PC-3 (cell line): ENCODE measurements around the gene SETD1B. TPM values are rescaled to one million over a fixed set of nuclear protein-coding genes. Genes with fewer than 3 reads are reported as not detected.

Experiments
- ATAC-seq: fragments of 200-7000 bp; cut with Tn5 transposase; 2 replicates; pipeline ENCODE4 v1.9.1; 2020; ENCODE audit warnings: mild to moderate bottlenecking, moderate library complexity
- BruUV-seq: library from RNA; stranded (reverse); fragments of 400-500 nt; replicated peaks from 2 replicates; lab custom pipeline; 2021; lab: Mats Ljungman, UMichigan
- CTCF ChIA-PET: fragments of 300-600 bp; sonication (Branson Sonifier 250); formaldehyde crosslinking; loops from one replicate; lab custom pipeline; 2022; ENCODE audit warnings: antibody characterized with exemption; lab: Charles Lee
- POLR2A ChIA-PET: fragments of 300-600 bp; sonication (Branson Sonifier 250); formaldehyde crosslinking; loops from one replicate; lab custom pipeline; 2022; ENCODE audit warnings: antibody characterized with exemption; ENCODE audit not compliant: unreplicated experiment; lab: Charles Lee
- DNase-seq: peaks from one replicate; pipeline ENCODE4 v3.0.0-alpha.2; 2015
- H2AFZ ChIP-seq: fragments of 300-600 bp; sonication (generic); 2 replicates; pipeline ENCODE4 v1.6.0; 2016; ENCODE audit warnings: antibody characterized with exemption, low read length
- H3F3A ChIP-seq: fragments of 300-600 bp; sonication (generic); one replicate; pipeline ENCODE4 v1.6.0; 2017; ENCODE audit warnings: antibody characterized with exemption, low read length, control low read depth, mild to moderate bottlenecking; ENCODE audit not compliant: unreplicated experiment
- H3K27ac ChIP-seq: fragments of 300-600 bp; sonication (generic); 2 replicates; pipeline ENCODE4 v1.5.1; 2016; ENCODE audit warnings: mild to moderate bottlenecking, low read length
- H3K27me3 ChIP-seq: fragments of 300-600 bp; sonication (generic); 2 replicates; pipeline ENCODE4 v1.6.1; 2016; ENCODE audit warnings: low read length, mixed read lengths
- H3K36me3 ChIP-seq: fragments of 300-600 bp; sonication (generic); 2 replicates; pipeline ENCODE4 v1.6.1; 2016; ENCODE audit warnings: low read depth, mixed run types, low read length, mixed read lengths
- H3K4me1 ChIP-seq: fragments of 300-600 bp; sonication (generic); 2 replicates; pipeline ENCODE4 v1.5.1; 2016; ENCODE audit warnings: low read length; ENCODE audit not compliant: insufficient read depth
- H3K4me2 ChIP-seq: fragments of 300-600 bp; sonication (generic); 2 replicates; pipeline ENCODE4 v1.6.0; 2016; ENCODE audit warnings: low read length
- H3K4me3 ChIP-seq: fragments of 300-600 bp; sonication (generic); 2 replicates; pipeline ENCODE4 v1.5.1; 2016; ENCODE audit warnings: mild to moderate bottlenecking, low read length, mixed read lengths
- H3K79me2 ChIP-seq: fragments of 300-600 bp; sonication (generic); 2 replicates; pipeline ENCODE4 v1.6.1; 2017; ENCODE audit warnings: low read length, mixed read lengths
- H3K9ac ChIP-seq: fragments of 300-600 bp; sonication (generic); 2 replicates; pipeline ENCODE4 v1.6.0; 2016; ENCODE audit warnings: mild to moderate bottlenecking, low read length
- H3K9me2 ChIP-seq: fragments of 300-600 bp; sonication (generic); replicated peaks from 2 replicates; pipeline ENCODE4 v1.6.1; 2016; ENCODE audit warnings: mixed run types, low read length, mixed read lengths
- H3K9me3 ChIP-seq: fragments of 300-600 bp; sonication (generic); 2 replicates; pipeline ENCODE4 v1.6.1; 2016; ENCODE audit warnings: low read length, mixed read lengths
- H4K20me1 ChIP-seq: fragments of 300-600 bp; sonication (generic); 2 replicates; pipeline ENCODE4 v1.6.1; 2016; ENCODE audit warnings: low read length, mixed read lengths
- CTCF ChIP-seq: fragments of 300-600 bp; sonication (generic); conservative IDR thresholded peaks from 2 replicates; pipeline ENCODE4 v1.5.1; 2017; ENCODE audit warnings: antibody characterized with exemption, low read depth, mild to moderate bottlenecking, low read length
- EZH2 ChIP-seq: fragments of 300-600 bp; sonication (generic); IDR thresholded peaks from one replicate; pipeline ENCODE4 v1.6.1; 2017; ENCODE audit warnings: antibody characterized with exemption, mild to moderate bottlenecking, low read length; ENCODE audit not compliant: unreplicated experiment
- EZH2phosphoT487 ChIP-seq: fragments of 300-600 bp; sonication (generic); IDR thresholded peaks from 2 replicates; pipeline ENCODE4 v1.6.1; 2018; ENCODE audit warnings: mild to moderate bottlenecking, antibody characterized with exemption, low read length, borderline replicate concordance
- intact Hi-C: fragments of 100-400 bp; cut with micrococcal nuclease; formaldehyde crosslinking; loops from 2 replicates; pipeline ENCODE4 v1.9.0; 2023
- total RNA-seq: library from RNA; depleted of rRNA; stranded (reverse); fragments of >200 nt; gene quantifications from 2 replicates; pipeline ENCODE4 v1.2.3, GENCODE V29; 2014

SETD1B gene
- total RNA-seq, 1 experiment from 2014 or later = 7.5 TPM

GRCh38 chr12:121762269-121762668 is 41.5 kb upstream of the SETD1B start:
- Histone ChIP-seq H3K79me2 (no peaks in the 10 kb centered on the region), H4K20me1 (no peaks in the 10 kb centered on the region), H3K36me3 (no peaks in the 10 kb centered on the region; the same call in 1 of the 2 replicates), H3K9me3 (no peaks in the 10 kb centered on the region), H3K4me3 (no peak overlapping the region), H3K27me3 (no peaks in the 10 kb centered on the region), H2AFZ (no peak overlapping the region), H3K4me2 (no peak overlapping the region), H3K9me2 (no peaks in the 10 kb centered on the region), H3K9ac (no peak overlapping the region), H3K4me1 (peaks cover 9% of the 10 kb centered on the region), H3K27ac (no peak overlapping the region), H3F3A (no peaks in the 10 kb centered on the region)
- no TSS peak for BruUV-seq
- ATAC-seq (no peak), DNase-seq (no peak)
- TF ChIP-seq EZH2phosphoT487 (no peak), CTCF (no peak), EZH2 (no peak)
- CTCF ChIA-PET = no interaction called here
- intact Hi-C loops = no loop called here
- POLR2A ChIA-PET = no interaction called here

DNA sequence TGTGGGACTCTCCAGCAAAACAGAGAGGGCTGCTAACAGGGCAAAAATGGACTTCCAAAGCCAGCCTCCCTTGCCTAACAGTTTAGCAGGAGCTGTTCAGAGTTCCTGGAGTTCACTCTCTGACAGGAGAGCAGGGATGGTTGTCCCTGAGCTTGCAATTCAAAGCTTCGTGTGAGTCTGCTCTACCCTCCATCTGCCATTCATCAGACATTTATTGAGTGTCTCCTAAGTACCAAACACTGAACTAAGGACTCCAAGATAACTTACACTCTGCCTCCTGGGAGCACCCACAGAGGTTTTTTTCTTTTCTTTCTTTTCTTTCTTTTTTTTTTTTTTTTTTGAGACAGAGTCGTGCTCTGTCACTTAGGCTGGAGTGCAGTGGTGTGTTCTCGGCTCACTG is 39.0 kb upstream of the SETD1B start:
- no peak overlapping the region for H3K27ac ChIP-seq
- intact Hi-C loops = no loop called here
- H3K27me3 ChIP-seq = no peaks in the 10 kb centered on the region
- ChIA-PET CTCF (interaction anchor here (0.7 kb wide), 1 partner anchor 64 kb away, joined by 3 read pairs; no protein-coding TSS in a partner anchor), POLR2A (no interaction called here)
- peaks cover 9% of the 10 kb centered on the region for H3K4me1 ChIP-seq
- H3K9me3 ChIP-seq = no peaks in the 10 kb centered on the region
- no peak overlapping the region for H3K4me2 ChIP-seq
- TF ChIP-seq CTCF (no peak), EZH2 (no peak), EZH2phosphoT487 (no peak)
- no peaks in the 10 kb centered on the region for H4K20me1 ChIP-seq
- no peaks in the 10 kb centered on the region for H3K9me2 ChIP-seq
- no peaks in the 10 kb centered on the region for H3F3A ChIP-seq
- H3K4me3 ChIP-seq = no peak overlapping the region
- H3K79me2 ChIP-seq = no peaks in the 10 kb centered on the region
- DNase-seq (no peak), ATAC-seq (no peak)
- H2AFZ ChIP-seq = no peak overlapping the region
- no TSS peak for BruUV-seq
- H3K36me3 ChIP-seq = no peaks in the 10 kb centered on the region; the same call in 1 of the 2 replicates
- no peak overlapping the region for H3K9ac ChIP-seq

DNA sequence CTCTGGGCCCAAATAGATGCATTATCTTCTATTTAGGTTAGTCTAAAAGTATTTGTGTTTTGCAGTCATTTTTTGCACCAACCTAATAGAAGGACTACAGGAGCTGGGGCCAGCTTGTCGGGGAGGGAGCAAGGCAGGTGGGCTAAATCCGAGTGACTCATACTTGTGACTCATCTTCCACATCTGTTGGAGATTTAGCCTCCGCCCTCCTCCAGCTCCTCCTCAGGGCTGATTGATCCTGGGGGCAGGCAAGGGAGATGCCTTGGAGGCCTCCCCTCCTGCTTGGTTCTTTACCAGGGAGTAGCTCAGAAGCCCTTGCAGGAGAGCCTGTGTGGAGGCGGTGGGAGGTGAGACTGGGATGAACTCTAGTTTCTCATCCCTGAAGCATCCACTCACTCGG is 38.2 kb upstream of the SETD1B start:
- Histone ChIP-seq H3F3A (no peaks in the 10 kb centered on the region), H3K9me3 (no peaks in the 10 kb centered on the region), H3K27me3 (no peaks in the 10 kb centered on the region), H3K36me3 (no peaks in the 10 kb centered on the region; the same call in 1 of the 2 replicates), H2AFZ (no peak overlapping the region), H3K4me3 (no peak overlapping the region), H3K9ac (no peak overlapping the region), H3K4me2 (no peak overlapping the region), H3K9me2 (no peaks in the 10 kb centered on the region), H3K79me2 (no peaks in the 10 kb centered on the region), H3K27ac (no peak overlapping the region), H4K20me1 (no peaks in the 10 kb centered on the region), H3K4me1 (peaks cover 9% of the 10 kb centered on the region)
- ATAC-seq (peak; percentile 92), DNase-seq (peak; percentile 79)
- intact Hi-C loops = no loop called here
- BruUV-seq = no TSS peak
- CTCF ChIA-PET = interaction anchor here (0.7 kb wide), 1 partner anchor 64 kb away, joined by 3 read pairs; no protein-coding TSS in a partner anchor
- POLR2A ChIA-PET = interaction anchor here (0.6 kb wide), 1 partner anchor 28 kb away, joined by 13 read pairs; the partner anchor contains the start of gene RHOF
- TF ChIP-seq EZH2phosphoT487 = no peak
- TF ChIP-seq EZH2 = no peak
- no peak for TF ChIP-seq CTCF
